PC-9 (cell line): ENCODE measurements around the gene PSME1. TPM values are rescaled to one million over a fixed set of nuclear protein-coding genes. Genes with fewer than 3 reads are reported as not detected.

ENCODE experiments used
- BruUV-seq: library from RNA; stranded (reverse); fragments of 400-500 nt; replicated peaks from 2 replicates; lab custom pipeline; 2021; lab: Mats Ljungman, UMichigan
- CTCF ChIA-PET: fragments of 300-600 bp; sonication (Branson Sonifier 250); formaldehyde crosslinking; loops from one replicate; lab custom pipeline; 2022; ENCODE audit warnings: antibody characterized with exemption; lab: Charles Lee
- POLR2A ChIA-PET: fragments of 300-600 bp; sonication (Branson Sonifier 250); formaldehyde crosslinking; loops from one replicate; lab custom pipeline; 2022; ENCODE audit warnings: antibody characterized with exemption; ENCODE audit not compliant: unreplicated experiment; lab: Charles Lee
- DNase-seq, 2 experiments: peaks; one replicate each; pipeline versions ENCODE4 v3.0.0 to v3.0.0-alpha.2; 2015 to 2022; ENCODE audit warnings: mixed read lengths in 1 of 2
- H2AFZ ChIP-seq: fragments of 200-600 bp; sonication (generic); 2 replicates; pipeline ENCODE4 v1.8.1; 2017; ENCODE audit warnings: antibody characterized with exemption
- H3F3A ChIP-seq: fragments of 200-600 bp; sonication (generic); 2 replicates; pipeline ENCODE4 v1.8.1; 2017; ENCODE audit warnings: antibody characterized with exemption, mild to moderate bottlenecking, low read depth; ENCODE audit not compliant: insufficient read depth
- H3K27ac ChIP-seq: fragments of 200-600 bp; sonication (generic); 2 replicates; pipeline ENCODE4 v1.6.1; 2016; ENCODE audit warnings: mixed run types
- H3K27me3 ChIP-seq: fragments of 200-600 bp; sonication (generic); 2 replicates; pipeline ENCODE4 v1.6.1; 2016; ENCODE audit warnings: low read depth, mixed run types; ENCODE audit not compliant: insufficient read depth
- H3K36me3 ChIP-seq: fragments of 200-600 bp; sonication (generic); 2 replicates; pipeline ENCODE4 v1.6.1; 2016; ENCODE audit warnings: low read depth, mixed run types
- H3K4me1 ChIP-seq: fragments of 200-600 bp; sonication (generic); replicated peaks from 2 replicates; pipeline ENCODE4 v1.6.1; 2016; ENCODE audit warnings: mixed run types; ENCODE audit not compliant: insufficient read depth
- H3K4me2 ChIP-seq: fragments of 200-600 bp; sonication (generic); 2 replicates; pipeline ENCODE4 v1.6.1; 2017; ENCODE audit warnings: mixed run types
- H3K4me3 ChIP-seq: fragments of 200-600 bp; sonication (generic); 2 replicates; pipeline ENCODE4 v1.6.1; 2016; ENCODE audit warnings: mixed run types
- H3K79me2 ChIP-seq: fragments of 200-600 bp; sonication (generic); 2 replicates; pipeline ENCODE4 v1.6.1; 2017; ENCODE audit warnings: low read depth, mixed run types
- H3K9me2 ChIP-seq: fragments of 200-600 bp; sonication (generic); 2 replicates; pipeline ENCODE4 v1.8.1; 2017; ENCODE audit warnings: mild to moderate bottlenecking; ENCODE audit not compliant: insufficient read depth
- H3K9me3 ChIP-seq: fragments of 200-600 bp; sonication (generic); 2 replicates; pipeline ENCODE4 v1.8.1; 2016; ENCODE audit warnings: low read depth; ENCODE audit not compliant: insufficient read depth
- H4K20me1 ChIP-seq: fragments of 200-600 bp; sonication (generic); 2 replicates; pipeline ENCODE4 v1.8.1; 2017; ENCODE audit not compliant: insufficient read depth
- EZH2 ChIP-seq: fragments of 200-600 bp; sonication (generic); IDR thresholded peaks from 2 replicates; pipeline ENCODE4 v1.8.0; 2017; ENCODE audit warnings: antibody characterized with exemption, low read depth
- intact Hi-C: fragments of 100-400 bp; cut with micrococcal nuclease; formaldehyde crosslinking; loops from one replicate; pipeline ENCODE4 v1.10.0; 2022; ENCODE audit not compliant: unreplicated experiment
- total RNA-seq: library from RNA; stranded (reverse); gene quantifications from 2 replicates; pipeline ENCODE4 v1.2.3, GENCODE V29; 2021
- TF ChIP-seq, protein P1 (sequence below): fragments of 200-600 bp; sonication (generic); conservative IDR thresholded peaks from 2 replicates; pipeline ENCODE4 v1.6.1; 2017; ENCODE audit warnings: mixed run types, antibody characterized with exemption, mild to moderate bottlenecking, moderate library complexity

PSME1 gene
- total RNA-seq, 1 experiment from 2014 or later, result 174 TPM

DNA sequence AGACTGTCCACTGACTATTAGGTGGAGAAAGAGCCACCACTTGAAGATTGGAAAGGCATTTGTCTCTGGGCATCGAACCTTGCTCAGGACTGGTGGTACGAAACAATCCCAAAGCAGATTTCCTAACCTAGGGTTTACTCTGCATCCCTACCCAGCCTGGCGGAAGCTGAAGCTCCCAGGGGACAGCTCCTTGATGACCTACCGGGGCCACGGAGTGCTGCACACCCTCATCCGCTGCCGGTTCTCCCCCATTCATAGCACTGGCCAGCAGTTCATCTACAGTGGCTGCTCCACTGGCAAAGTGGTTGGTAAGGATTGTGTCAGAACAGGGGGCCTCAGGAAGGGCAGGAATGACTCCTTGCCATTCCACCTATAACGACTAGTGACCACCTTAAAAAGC, 14.8 kb upstream of the PSME1 start:
- DNase-seq, result no peak
- intact Hi-C loops, result no loop called here
- Histone ChIP-seq H3K9me2 (no peaks in the 10 kb centered on the region), H3K9me3 (no peaks in the 10 kb centered on the region), H2AFZ (no peak overlapping the region), H4K20me1 (no peaks in the 10 kb centered on the region), H3K4me2 (no peak overlapping the region), H3K27me3 (no peaks in the 10 kb centered on the region), H3K79me2 (peaks cover 7% of the 10 kb centered on the region), H3K36me3 (peaks cover 8% of the 10 kb centered on the region; the same call in 1 of the 2 replicates), H3K27ac (no peak overlapping the region), H3F3A (no peaks in the 10 kb centered on the region), H3K4me3 (no peak overlapping the region), H3K4me1 (peaks cover 5% of the 10 kb centered on the region)
- ChIA-PET POLR2A (no interaction called here), CTCF (no interaction called here)
- BruUV-seq, result no TSS peak
- TF ChIP-seq EZH2, result no peak
- TF ChIP-seq, protein P1, sequence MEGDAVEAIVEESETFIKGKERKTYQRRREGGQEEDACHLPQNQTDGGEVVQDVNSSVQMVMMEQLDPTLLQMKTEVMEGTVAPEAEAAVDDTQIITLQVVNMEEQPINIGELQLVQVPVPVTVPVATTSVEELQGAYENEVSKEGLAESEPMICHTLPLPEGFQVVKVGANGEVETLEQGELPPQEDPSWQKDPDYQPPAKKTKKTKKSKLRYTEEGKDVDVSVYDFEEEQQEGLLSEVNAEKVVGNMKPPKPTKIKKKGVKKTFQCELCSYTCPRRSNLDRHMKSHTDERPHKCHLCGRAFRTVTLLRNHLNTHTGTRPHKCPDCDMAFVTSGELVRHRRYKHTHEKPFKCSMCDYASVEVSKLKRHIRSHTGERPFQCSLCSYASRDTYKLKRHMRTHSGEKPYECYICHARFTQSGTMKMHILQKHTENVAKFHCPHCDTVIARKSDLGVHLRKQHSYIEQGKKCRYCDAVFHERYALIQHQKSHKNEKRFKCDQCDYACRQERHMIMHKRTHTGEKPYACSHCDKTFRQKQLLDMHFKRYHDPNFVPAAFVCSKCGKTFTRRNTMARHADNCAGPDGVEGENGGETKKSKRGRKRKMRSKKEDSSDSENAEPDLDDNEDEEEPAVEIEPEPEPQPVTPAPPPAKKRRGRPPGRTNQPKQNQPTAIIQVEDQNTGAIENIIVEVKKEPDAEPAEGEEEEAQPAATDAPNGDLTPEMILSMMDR, result no peak

DNA sequence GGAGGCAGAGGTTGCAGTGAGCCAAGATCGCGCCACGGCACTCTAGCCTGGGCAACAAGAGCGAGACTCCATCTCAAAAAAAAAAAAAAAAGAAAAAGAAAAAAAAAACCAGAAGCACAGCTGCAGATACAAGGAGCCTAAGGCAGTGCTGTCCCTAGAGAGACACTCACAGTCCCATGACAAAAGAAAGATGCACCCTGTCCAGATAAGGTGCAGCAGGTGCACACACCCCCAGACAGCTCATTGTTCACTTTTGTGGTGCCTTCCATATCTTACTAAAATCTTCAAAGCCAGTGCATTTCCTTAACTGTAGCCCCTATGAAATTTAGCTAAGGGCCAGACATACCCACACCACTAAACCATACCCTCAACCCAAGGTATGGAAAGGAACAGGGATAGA, 13.6 kb upstream of the PSME1 start:
- Histone ChIP-seq H2AFZ (no peak overlapping the region), H3K9me2 (no peaks in the 10 kb centered on the region), H3K27me3 (no peaks in the 10 kb centered on the region), H3F3A (no peaks in the 10 kb centered on the region), H3K9me3 (no peaks in the 10 kb centered on the region), H3K36me3 (0 out of 2 replicates have a peak, but pooled peaks cover 3% of the 10 kb centered on the region), H3K79me2 (no peaks in the 10 kb centered on the region), H4K20me1 (no peaks in the 10 kb centered on the region), H3K4me1 (no peaks in the 10 kb centered on the region), H3K4me2 (no peak overlapping the region), H3K27ac (no peak overlapping the region), H3K4me3 (no peak overlapping the region)
- POLR2A ChIA-PET, result no interaction called here
- no peak for DNase-seq
- intact Hi-C loops, result no loop called here
- CTCF ChIA-PET, result no interaction called here
- BruUV-seq, result no TSS peak
- TF ChIP-seq, protein P1, result no peak
- TF ChIP-seq EZH2, result no peak

DNA sequence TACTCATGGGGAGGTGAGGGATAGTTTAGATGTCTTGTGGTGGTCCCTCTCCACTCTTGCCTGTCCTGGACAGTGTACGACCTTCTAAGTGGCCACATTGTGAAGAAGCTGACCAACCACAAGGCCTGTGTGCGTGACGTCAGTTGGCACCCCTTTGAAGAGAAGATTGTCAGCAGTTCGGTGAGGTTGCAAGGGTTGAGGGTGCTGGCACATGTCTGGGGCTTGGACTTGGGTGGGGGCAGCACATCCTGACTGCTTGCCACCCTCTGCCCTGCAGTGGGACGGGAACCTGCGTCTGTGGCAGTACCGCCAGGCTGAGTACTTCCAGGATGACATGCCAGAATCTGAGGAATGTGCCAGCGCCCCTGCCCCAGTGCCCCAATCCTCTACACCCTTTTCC, 13.1 kb upstream of the PSME1 start:
- Histone ChIP-seq H2AFZ (no peak overlapping the region), H4K20me1 (no peaks in the 10 kb centered on the region), H3F3A (no peaks in the 10 kb centered on the region), H3K27ac (no peak overlapping the region), H3K4me3 (no peak overlapping the region), H3K36me3 (no peaks in the 10 kb centered on the region), H3K4me1 (no peaks in the 10 kb centered on the region), H3K27me3 (no peaks in the 10 kb centered on the region), H3K9me3 (no peaks in the 10 kb centered on the region), H3K4me2 (no peak overlapping the region), H3K79me2 (no peaks in the 10 kb centered on the region), H3K9me2 (no peaks in the 10 kb centered on the region)
- TF ChIP-seq EZH2, result no peak
- ChIA-PET POLR2A (no interaction called here), CTCF (no interaction called here)
- no peak for DNase-seq
- BruUV-seq, result no TSS peak
- intact Hi-C loops, result no loop called here
